HEK293 (cell line): ENCODE measurements around the gene MS4A6A.

Experiments used
- CTCF ChIA-PET: fragments of 350-600 bp; formaldehyde crosslinking; extraction: SDS; loops from one replicate; lab custom pipeline; 2021; ENCODE audit warnings: antibody characterized with exemption; lab: Yijun Ruan, JAX
- POLR2A ChIA-PET: fragments of 300-600 bp; formaldehyde crosslinking; extraction: SDS; loops from one replicate; lab custom pipeline; 2020; ENCODE audit warnings: antibody characterized with exemption, inconsistent platforms; lab: Yijun Ruan, JAX
- H3K27ac ChIP-seq: fragments of 200-500 bp; sonication (Bioruptor generic); 2 replicates; pipeline ENCODE4 v1.5.1; 2014; ENCODE audit warnings: low read depth, low read length, control low read depth, inconsistent platforms; ENCODE audit errors: extremely low read depth
- H3K36me3 ChIP-seq, 2 experiments: fragments of 200-500 bp in 1 of 2; sonication (Bioruptor generic) in 1 of 2; 1 replicate in 1 of 2; 2 replicates in 1 of 2; pipeline ENCODE4 v1.5.1; 2014 to 2017; ENCODE audit warnings: inconsistent platforms in 2 of 2, low read length in 2 of 2; ENCODE audit not compliant: control insufficient read depth in 2 of 2, insufficient read depth in 1 of 2
- H3K4me1 ChIP-seq: fragments of 200-500 bp; sonication (Bioruptor generic); 2 replicates; pipeline ENCODE4 v1.5.1; 2014; ENCODE audit warnings: mild to moderate bottlenecking, low read length, inconsistent platforms; ENCODE audit not compliant: control insufficient read depth, insufficient read depth
- H3K4me3 ChIP-seq: 2 replicates; pipeline ENCODE4 v1.5.1; 2011; ENCODE audit warnings: low read depth, mild to moderate bottlenecking, control low read depth, low read length, moderate library complexity
- H3K9me3 ChIP-seq: fragments of 200-500 bp; sonication (Bioruptor generic); 2 replicates; pipeline ENCODE4 v1.5.1; 2014; ENCODE audit warnings: low read depth, low read length, inconsistent platforms; ENCODE audit not compliant: control insufficient read depth, insufficient read depth
- SETDB1 ChIP-seq: IDR thresholded peaks from one replicate; pipeline ENCODE4 v1.6.1; 2017; ENCODE audit warnings: mild to moderate bottlenecking, low read length, moderate library complexity, mixed read lengths; ENCODE audit not compliant: insufficient read length
- YY1 ChIP-seq: fragments of 450-650 bp; formaldehyde crosslinking; IDR thresholded peaks from 2 replicates; pipeline ENCODE4 v1.5.1; 2018; ENCODE audit warnings: missing biosample characterization, missing genetic modification characterization
- ZBTB21 ChIP-seq: fragments of 450-650 bp; formaldehyde crosslinking; IDR thresholded peaks from 2 replicates; pipeline ENCODE4 v1.5.1; 2017; ENCODE audit warnings: missing biosample characterization, missing genetic modification characterization
- ZNF10 ChIP-seq: fragments of 450-650 bp; formaldehyde crosslinking; IDR thresholded peaks from 2 replicates; pipeline ENCODE4 v1.5.1; 2017; ENCODE audit warnings: missing biosample characterization, missing genetic modification characterization
- ZNF155 ChIP-seq: fragments of 450-650 bp; formaldehyde crosslinking; IDR thresholded peaks from 2 replicates; pipeline ENCODE4 v1.5.1; 2016; ENCODE audit warnings: missing biosample characterization, missing genetic modification characterization
- ZNF16 ChIP-seq: fragments of 450-650 bp; formaldehyde crosslinking; IDR thresholded peaks from 2 replicates; pipeline ENCODE4 v1.5.1; 2016; ENCODE audit warnings: low read depth, missing biosample characterization, missing genetic modification characterization
- ZNF223 ChIP-seq: fragments of 450-650 bp; formaldehyde crosslinking; IDR thresholded peaks from 2 replicates; pipeline ENCODE4 v1.5.1; 2016; ENCODE audit warnings: missing biosample characterization, missing genetic modification characterization
- ZNF391 ChIP-seq: fragments of 450-650 bp; formaldehyde crosslinking; IDR thresholded peaks from 2 replicates; pipeline ENCODE4 v1.5.1; 2016; ENCODE audit warnings: low read depth, missing biosample characterization, missing genetic modification characterization, borderline replicate concordance
- ZNF416 ChIP-seq: fragments of 450-650 bp; formaldehyde crosslinking; IDR thresholded peaks from 2 replicates; pipeline ENCODE4 v1.5.1; 2016; ENCODE audit warnings: missing biosample characterization, missing genetic modification characterization
- ZNF433 ChIP-seq: fragments of 450-650 bp; formaldehyde crosslinking; IDR thresholded peaks from 2 replicates; pipeline ENCODE4 v1.5.1; 2016; ENCODE audit warnings: missing biosample characterization, missing genetic modification characterization, low read depth
- ZNF514 ChIP-seq: fragments of 450-650 bp; formaldehyde crosslinking; IDR thresholded peaks from 2 replicates; pipeline ENCODE4 v1.5.1; 2016; ENCODE audit warnings: missing biosample characterization, missing genetic modification characterization
- ZNF530 ChIP-seq: fragments of 450-650 bp; formaldehyde crosslinking; IDR thresholded peaks from 2 replicates; pipeline ENCODE4 v1.5.1; 2016; ENCODE audit warnings: low read depth, missing biosample characterization, missing genetic modification characterization
- ZNF558 ChIP-seq: fragments of 450-650 bp; formaldehyde crosslinking; IDR thresholded peaks from 2 replicates; pipeline ENCODE4 v1.5.1; 2016; ENCODE audit warnings: missing biosample characterization, missing genetic modification characterization
- ZNF571 ChIP-seq: fragments of 450-650 bp; formaldehyde crosslinking; IDR thresholded peaks from 2 replicates; pipeline ENCODE4 v1.5.0; 2017; ENCODE audit warnings: missing biosample characterization, missing genetic modification characterization
- ZNF596 ChIP-seq: fragments of 450-650 bp; IDR thresholded peaks from 2 replicates; pipeline ENCODE4 v1.5.0; 2018; ENCODE audit warnings: missing biosample characterization, mild to moderate bottlenecking, missing genetic modification characterization, moderate library complexity
- ZNF670 ChIP-seq: fragments of 450-650 bp; formaldehyde crosslinking; IDR thresholded peaks from 2 replicates; pipeline ENCODE4 v1.5.1; 2016; ENCODE audit warnings: missing biosample characterization, missing genetic modification characterization, low read depth
- ZNF785 ChIP-seq: fragments of 450-650 bp; formaldehyde crosslinking; IDR thresholded peaks from 2 replicates; pipeline ENCODE4 v1.5.1; 2016; ENCODE audit warnings: missing biosample characterization, missing genetic modification characterization
- ZNF843 ChIP-seq: fragments of 450-650 bp; formaldehyde crosslinking; IDR thresholded peaks from 2 replicates; pipeline ENCODE4 v1.5.1; 2016; ENCODE audit warnings: missing biosample characterization, missing genetic modification characterization
- TF ChIP-seq, protein P1 (sequence below): fragments of 450-650 bp; formaldehyde crosslinking; conservative IDR thresholded peaks from 2 replicates; pipeline ENCODE4 v1.5.1; 2016; ENCODE audit warnings: low read depth, missing biosample characterization, missing genetic modification characterization
- TF ChIP-seq, protein P2 (sequence below): fragments of 450-650 bp; formaldehyde crosslinking; IDR thresholded peaks from 2 replicates; pipeline ENCODE4 v1.5.1; 2017; ENCODE audit warnings: missing biosample characterization, missing genetic modification characterization
- TF ChIP-seq, protein P3 (sequence below): fragments of 450-650 bp; formaldehyde crosslinking; IDR thresholded peaks from 2 replicates; pipeline ENCODE4 v1.5.1; 2017; ENCODE audit warnings: missing biosample characterization, missing genetic modification characterization
- TF ChIP-seq, protein P4 (sequence below): fragments of 450-650 bp; formaldehyde crosslinking; IDR thresholded peaks from 2 replicates; pipeline ENCODE4 v1.5.1; 2017; ENCODE audit warnings: missing biosample characterization, missing genetic modification characterization
- TF ChIP-seq, protein P5 (sequence below): fragments of 450-650 bp; formaldehyde crosslinking; IDR thresholded peaks from 2 replicates; pipeline ENCODE4 v1.5.1; 2017; ENCODE audit warnings: missing biosample characterization, mild to moderate bottlenecking, missing genetic modification characterization, moderate library complexity

Gene MS4A6A

DNA sequence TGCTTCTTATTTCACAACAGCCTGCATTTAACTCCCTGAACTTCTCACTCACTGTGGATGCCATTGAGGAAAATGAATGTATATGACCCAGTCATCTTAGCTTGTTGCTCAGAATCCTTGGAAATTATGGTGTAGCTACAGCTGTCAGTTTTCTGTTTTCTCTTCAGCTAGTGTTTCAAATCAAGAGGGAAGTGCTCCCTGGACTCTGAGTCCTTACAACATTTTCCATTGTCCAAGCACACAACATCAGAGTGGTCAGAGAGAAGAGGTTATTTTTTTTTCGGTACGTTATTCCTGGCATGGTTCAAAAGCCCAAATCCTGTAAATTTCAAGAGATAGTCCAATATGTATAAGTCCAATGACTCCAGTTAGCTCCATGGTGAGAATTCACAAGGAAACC, 23.6 kb downstream of the MS4A6A start (continued):
- TF ChIP-seq, protein P1, sequence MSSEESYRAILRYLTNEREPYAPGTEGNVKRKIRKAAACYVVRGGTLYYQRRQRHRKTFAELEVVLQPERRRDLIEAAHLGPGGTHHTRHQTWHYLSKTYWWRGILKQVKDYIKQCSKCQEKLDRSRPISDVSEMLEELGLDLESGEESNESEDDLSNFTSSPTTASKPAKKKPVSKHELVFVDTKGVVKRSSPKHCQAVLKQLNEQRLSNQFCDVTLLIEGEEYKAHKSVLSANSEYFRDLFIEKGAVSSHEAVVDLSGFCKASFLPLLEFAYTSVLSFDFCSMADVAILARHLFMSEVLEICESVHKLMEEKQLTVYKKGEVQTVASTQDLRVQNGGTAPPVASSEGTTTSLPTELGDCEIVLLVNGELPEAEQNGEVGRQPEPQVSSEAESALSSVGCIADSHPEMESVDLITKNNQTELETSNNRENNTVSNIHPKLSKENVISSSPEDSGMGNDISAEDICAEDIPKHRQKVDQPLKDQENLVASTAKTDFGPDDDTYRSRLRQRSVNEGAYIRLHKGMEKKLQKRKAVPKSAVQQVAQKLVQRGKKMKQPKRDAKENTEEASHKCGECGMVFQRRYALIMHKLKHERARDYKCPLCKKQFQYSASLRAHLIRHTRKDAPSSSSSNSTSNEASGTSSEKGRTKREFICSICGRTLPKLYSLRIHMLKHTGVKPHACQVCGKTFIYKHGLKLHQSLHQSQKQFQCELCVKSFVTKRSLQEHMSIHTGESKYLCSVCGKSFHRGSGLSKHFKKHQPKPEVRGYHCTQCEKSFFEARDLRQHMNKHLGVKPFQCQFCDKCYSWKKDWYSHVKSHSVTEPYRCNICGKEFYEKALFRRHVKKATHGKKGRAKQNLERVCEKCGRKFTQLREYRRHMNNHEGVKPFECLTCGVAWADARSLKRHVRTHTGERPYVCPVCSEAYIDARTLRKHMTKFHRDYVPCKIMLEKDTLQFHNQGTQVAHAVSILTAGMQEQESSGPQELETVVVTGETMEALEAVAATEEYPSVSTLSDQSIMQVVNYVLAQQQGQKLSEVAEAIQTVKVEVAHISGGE (tag by site-specific recombination): no peak
- no peak for TF ChIP-seq ZNF571 (tag by site-specific recombination)
- no peak for TF ChIP-seq ZNF391
- TF ChIP-seq, all 188 proteins: peak for 0

DNA sequence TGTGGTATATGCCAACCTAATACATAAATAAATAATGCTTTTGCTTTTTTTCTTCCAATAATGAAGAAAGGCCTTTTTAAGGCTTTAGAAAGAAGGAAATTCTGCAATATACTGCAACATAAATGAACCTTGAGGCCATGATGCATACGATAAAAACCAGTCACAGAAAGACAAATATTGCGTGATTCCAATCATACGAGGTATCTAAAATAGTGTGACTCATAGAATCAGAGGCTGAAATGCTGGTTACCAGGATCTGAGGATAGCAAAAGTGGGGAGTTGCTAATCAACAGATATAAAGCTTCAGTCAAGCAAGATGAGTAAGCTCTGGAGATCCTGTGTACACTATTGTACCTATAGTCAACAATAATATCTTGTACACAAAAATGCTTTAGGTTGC, 24.2 kb downstream of the MS4A6A start:
- CTCF ChIA-PET: no interaction called here
- POLR2A ChIA-PET: no interaction called here
- H3K4me1 ChIP-seq: no peaks in the 10 kb centered on the region
- H3K4me3 ChIP-seq: no peak overlapping the region
- TF ChIP-seq ZNF785 (tag by site-specific recombination): no peak
- no peak for TF ChIP-seq ZNF670 (tag by site-specific recombination)
- TF ChIP-seq ZNF843: no peak
- TF ChIP-seq ZNF10 (tag by site-specific recombination): no peak
- TF ChIP-seq, protein P2, sequence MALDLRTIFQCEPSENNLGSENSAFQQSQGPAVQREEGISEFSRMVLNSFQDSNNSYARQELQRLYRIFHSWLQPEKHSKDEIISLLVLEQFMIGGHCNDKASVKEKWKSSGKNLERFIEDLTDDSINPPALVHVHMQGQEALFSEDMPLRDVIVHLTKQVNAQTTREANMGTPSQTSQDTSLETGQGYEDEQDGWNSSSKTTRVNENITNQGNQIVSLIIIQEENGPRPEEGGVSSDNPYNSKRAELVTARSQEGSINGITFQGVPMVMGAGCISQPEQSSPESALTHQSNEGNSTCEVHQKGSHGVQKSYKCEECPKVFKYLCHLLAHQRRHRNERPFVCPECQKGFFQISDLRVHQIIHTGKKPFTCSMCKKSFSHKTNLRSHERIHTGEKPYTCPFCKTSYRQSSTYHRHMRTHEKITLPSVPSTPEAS (tag by site-specific recombination): no peak
- TF ChIP-seq, protein P3, sequence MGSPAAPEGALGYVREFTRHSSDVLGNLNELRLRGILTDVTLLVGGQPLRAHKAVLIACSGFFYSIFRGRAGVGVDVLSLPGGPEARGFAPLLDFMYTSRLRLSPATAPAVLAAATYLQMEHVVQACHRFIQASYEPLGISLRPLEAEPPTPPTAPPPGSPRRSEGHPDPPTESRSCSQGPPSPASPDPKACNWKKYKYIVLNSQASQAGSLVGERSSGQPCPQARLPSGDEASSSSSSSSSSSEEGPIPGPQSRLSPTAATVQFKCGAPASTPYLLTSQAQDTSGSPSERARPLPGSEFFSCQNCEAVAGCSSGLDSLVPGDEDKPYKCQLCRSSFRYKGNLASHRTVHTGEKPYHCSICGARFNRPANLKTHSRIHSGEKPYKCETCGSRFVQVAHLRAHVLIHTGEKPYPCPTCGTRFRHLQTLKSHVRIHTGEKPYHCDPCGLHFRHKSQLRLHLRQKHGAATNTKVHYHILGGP (tag by site-specific recombination): no peak
- TF ChIP-seq ZNF530 (tag by site-specific recombination): no peak
- no peak for TF ChIP-seq ZNF16 (tag by site-specific recombination)
- TF ChIP-seq ZBTB21: no peak
- TF ChIP-seq YY1: no peak
- no peak for TF ChIP-seq ZNF416
- TF ChIP-seq ZNF596: no peak
- no peak for TF ChIP-seq ZNF223 (tag by site-specific recombination)
- TF ChIP-seq ZNF514 (tag by site-specific recombination): no peak
- no peak for TF ChIP-seq ZNF433 (tag by site-specific recombination)
- no peak for TF ChIP-seq ZNF558
- TF ChIP-seq, protein P4, sequence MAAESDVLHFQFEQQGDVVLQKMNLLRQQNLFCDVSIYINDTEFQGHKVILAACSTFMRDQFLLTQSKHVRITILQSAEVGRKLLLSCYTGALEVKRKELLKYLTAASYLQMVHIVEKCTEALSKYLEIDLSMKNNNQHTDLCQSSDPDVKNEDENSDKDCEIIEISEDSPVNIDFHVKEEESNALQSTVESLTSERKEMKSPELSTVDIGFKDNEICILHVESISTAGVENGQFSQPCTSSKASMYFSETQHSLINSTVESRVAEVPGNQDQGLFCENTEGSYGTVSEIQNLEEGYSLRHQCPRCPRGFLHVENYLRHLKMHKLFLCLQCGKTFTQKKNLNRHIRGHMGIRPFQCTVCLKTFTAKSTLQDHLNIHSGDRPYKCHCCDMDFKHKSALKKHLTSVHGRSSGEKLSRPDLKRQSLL (tag by site-specific recombination): no peak
- TF ChIP-seq SETDB1: no peak
- TF ChIP-seq, protein P5, sequence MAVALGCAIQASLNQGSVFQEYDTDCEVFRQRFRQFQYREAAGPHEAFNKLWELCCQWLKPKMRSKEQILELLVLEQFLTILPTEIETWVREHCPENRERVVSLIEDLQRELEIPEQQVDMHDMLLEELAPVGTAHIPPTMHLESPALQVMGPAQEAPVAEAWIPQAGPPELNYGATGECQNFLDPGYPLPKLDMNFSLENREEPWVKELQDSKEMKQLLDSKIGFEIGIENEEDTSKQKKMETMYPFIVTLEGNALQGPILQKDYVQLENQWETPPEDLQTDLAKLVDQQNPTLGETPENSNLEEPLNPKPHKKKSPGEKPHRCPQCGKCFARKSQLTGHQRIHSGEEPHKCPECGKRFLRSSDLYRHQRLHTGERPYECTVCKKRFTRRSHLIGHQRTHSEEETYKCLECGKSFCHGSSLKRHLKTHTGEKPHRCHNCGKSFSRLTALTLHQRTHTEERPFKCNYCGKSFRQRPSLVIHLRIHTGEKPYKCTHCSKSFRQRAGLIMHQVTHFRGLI (tag by site-specific recombination): no peak
- TF ChIP-seq ZNF155 (tag by site-specific recombination): no peak
- H3K27ac ChIP-seq: no peak overlapping the region
- no peaks in the 10 kb centered on the region for H3K9me3 ChIP-seq
- no peaks in the 10 kb centered on the region for H3K36me3 ChIP-seq
